HG03097 (cell line): ENCODE measurements around the gene KCNJ5.
A peak's percentile ranks its signal among the peaks of the same experiment; 100 is the strongest.

Experiments used
- ATAC-seq: cut with Tn5 transposase; IDR thresholded peaks from one replicate; pipeline ENCODE4 v1.9.1; 2021; ENCODE audit not compliant: unreplicated experiment, low FRiP score

The KCNJ5 gene

GRCh38 chr11:128946648-128947047 lies 55.5 kb downstream of the KCNJ5 start:
- ATAC-seq: no peak

GRCh38 chr11:128947773-128948172 lies 56.6 kb downstream of the KCNJ5 start:
- ATAC-seq: no peak

- no peak for ATAC-seq
These were observed 57.4 kb downstream of the KCNJ5 start for GRCh38 chr11:128948583-128948982.

GRCh38 chr11:128949791-128950454 lies 58.8 kb downstream of the KCNJ5 start:
- ATAC-seq: no peak

GRCh38 chr11:128953151-128953550 lies 62.0 kb downstream of the KCNJ5 start:
- ATAC-seq: no peak

- no peak for ATAC-seq
These were observed 64.5 kb downstream of the KCNJ5 start for GRCh38 chr11:128955636-128956035.

- ATAC-seq: no peak
These were observed 65.4 kb downstream of the KCNJ5 start for GRCh38 chr11:128956401-128957201.

GRCh38 chr11:128957202-128957482 lies 66.0 kb downstream of the KCNJ5 start:
- ATAC-seq: no peak

GRCh38 chr11:128961645-128962044 lies 70.5 kb downstream of the KCNJ5 start:
- ATAC-seq: no peak

- no peak for ATAC-seq
These were observed 71.7 kb downstream of the KCNJ5 start for GRCh38 chr11:128962896-128963295.

- peak; percentile 42 for ATAC-seq
These were observed 72.7 kb downstream of the KCNJ5 start for GRCh38 chr11:128963744-128964325.

- ATAC-seq: no peak
These were observed 73.3 kb downstream of the KCNJ5 start for GRCh38 chr11:128964463-128964930.

GRCh38 chr11:128965485-128965884 lies 74.3 kb downstream of the KCNJ5 start:
- peak; percentile 93 for ATAC-seq

GRCh38 chr11:128967578-128967977 lies 76.4 kb downstream of the KCNJ5 start:
- no peak for ATAC-seq

- ATAC-seq: no peak
These were observed 77.8 kb downstream of the KCNJ5 start for GRCh38 chr11:128968916-128969315.
